ENCODE measurements around the gene DMRT2. TPM values are rescaled to one million over a fixed set of nuclear protein-coding genes. Genes with fewer than 3 reads are reported as not detected.
A peak's percentile ranks its signal among the peaks of the same experiment; 100 is the strongest.

Gene DMRT2
- total RNA-seq, 1 experiment from 2014 or later = not detected

GRCh38 chr9:1052365-1053281 is 2.5 kb downstream of the DMRT2 start:
- H3K27ac ChIP-seq = no peak overlapping the region
- no peaks in the 10 kb centered on the region for H3K9me3 ChIP-seq (replicated peaks)
- DNase-seq (ENCODE audit: low read depth in 1 of 2, low spot score in 2 of 2) = no peak
- no peaks in the 10 kb centered on the region for H3K4me1 ChIP-seq (replicated peaks)
- no peaks in the 10 kb centered on the region for H3K36me3 ChIP-seq
- no peaks in the 10 kb centered on the region for H3K27me3 ChIP-seq (replicated peaks)
- no peak overlapping the region for H3K4me3 ChIP-seq

GRCh38 chr9:1053282-1053621 is 3.1 kb downstream of the DMRT2 start:
- no peaks in the 10 kb centered on the region for H3K27me3 ChIP-seq (replicated peaks)
- DNase-seq (ENCODE audit: low read depth in 1 of 2, low spot score in 2 of 2) = no peak
- no peaks in the 10 kb centered on the region for H3K4me1 ChIP-seq (replicated peaks)
- H3K9me3 ChIP-seq (replicated peaks) = no peaks in the 10 kb centered on the region
- H3K27ac ChIP-seq = no peak overlapping the region
- no peaks in the 10 kb centered on the region for H3K36me3 ChIP-seq
- H3K4me3 ChIP-seq = no peak overlapping the region

GRCh38 chr9:1053986-1054425 is 3.8 kb downstream of the DMRT2 start:
- no peaks in the 10 kb centered on the region for H3K27me3 ChIP-seq (replicated peaks)
- no peak for DNase-seq (ENCODE audit: low read depth in 1 of 2, low spot score in 2 of 2)
- H3K4me1 ChIP-seq (replicated peaks) = no peaks in the 10 kb centered on the region

GRCh38 chr9:1055166-1055565 is 5.0 kb downstream of the DMRT2 start:
- Histone ChIP-seq H3K36me3 (no peaks in the 10 kb centered on the region), H3K4me1 (replicated peaks) (no peaks in the 10 kb centered on the region), H3K9me3 (replicated peaks) (no peaks in the 10 kb centered on the region), H3K27me3 (replicated peaks) (no peaks in the 10 kb centered on the region), H3K4me3 (no peak overlapping the region), H3K27ac (no peak overlapping the region)
- DNase-seq (ENCODE audit: low read depth in 1 of 2, low spot score in 2 of 2) = peak in 1 of 2 experiments; percentile 10

More at GRCh38 chr9:1053986-1054425, 3.8 kb downstream of the DMRT2 start:
- H3K36me3 ChIP-seq = no peaks in the 10 kb centered on the region
- H3K9me3 ChIP-seq (replicated peaks) = no peaks in the 10 kb centered on the region
- H3K27ac ChIP-seq = no peak overlapping the region
- no peak overlapping the region for H3K4me3 ChIP-seq

- no peak for DNase-seq (ENCODE audit: low read depth in 1 of 2, low spot score in 2 of 2)
- Histone ChIP-seq H3K27ac (no peak overlapping the region), H3K27me3 (replicated peaks) (no peaks in the 10 kb centered on the region), H3K9me3 (replicated peaks) (no peaks in the 10 kb centered on the region), H3K36me3 (no peaks in the 10 kb centered on the region), H3K4me3 (no peak overlapping the region), H3K4me1 (replicated peaks) (no peaks in the 10 kb centered on the region)
Measured at GRCh38 chr9:1057910-1058309, 7.8 kb downstream of the DMRT2 start.

- DNase-seq (ENCODE audit: low read depth in 1 of 2, low spot score in 2 of 2) = no peak
- Histone ChIP-seq H3K27me3 (replicated peaks) (no peaks in the 10 kb centered on the region), H3K27ac (no peak overlapping the region), H3K36me3 (no peaks in the 10 kb centered on the region), H3K4me3 (no peak overlapping the region), H3K9me3 (replicated peaks) (no peaks in the 10 kb centered on the region), H3K4me1 (replicated peaks) (no peaks in the 10 kb centered on the region)
Measured at GRCh38 chr9:1058826-1059487, 8.8 kb downstream of the DMRT2 start.

GRCh38 chr9:1065130-1065529 is 15.0 kb downstream of the DMRT2 start:
- Histone ChIP-seq H3K27me3 (replicated peaks) (no peaks in the 10 kb centered on the region), H3K27ac (no peak overlapping the region), H3K36me3 (no peaks in the 10 kb centered on the region), H3K9me3 (replicated peaks) (no peaks in the 10 kb centered on the region), H3K4me1 (replicated peaks) (no peaks in the 10 kb centered on the region), H3K4me3 (no peak overlapping the region)
- DNase-seq (ENCODE audit: low read depth in 1 of 2, low spot score in 2 of 2) = no peak

GRCh38 chr9:1070692-1071091 is 20.5 kb downstream of the DMRT2 start:
- no peaks in the 10 kb centered on the region for H3K36me3 ChIP-seq
- H3K27ac ChIP-seq = no peak overlapping the region
- H3K4me1 ChIP-seq (replicated peaks) = no peaks in the 10 kb centered on the region
- no peak overlapping the region for H3K4me3 ChIP-seq
- H3K9me3 ChIP-seq (replicated peaks) = no peaks in the 10 kb centered on the region
- DNase-seq (ENCODE audit: low read depth in 1 of 2, low spot score in 2 of 2) = no peak
- H3K27me3 ChIP-seq (replicated peaks) = no peaks in the 10 kb centered on the region

GRCh38 chr9:1071730-1072129 is 21.6 kb downstream of the DMRT2 start:
- Histone ChIP-seq H3K4me3 (no peak overlapping the region), H3K9me3 (replicated peaks) (no peaks in the 10 kb centered on the region), H3K36me3 (no peaks in the 10 kb centered on the region), H3K27me3 (replicated peaks) (no peaks in the 10 kb centered on the region), H3K27ac (no peak overlapping the region), H3K4me1 (replicated peaks) (no peaks in the 10 kb centered on the region)
- DNase-seq (ENCODE audit: low read depth in 1 of 2, low spot score in 2 of 2) = no peak

- H3K27me3 ChIP-seq (replicated peaks) = no peaks in the 10 kb centered on the region
Measured at GRCh38 chr9:1073497-1073896, 23.3 kb downstream of the DMRT2 start.

GRCh38 chr9:1077616-1078015 is 27.5 kb downstream of the DMRT2 start:
- DNase-seq (ENCODE audit: low read depth in 1 of 2, low spot score in 2 of 2) = no peak
- no peak overlapping the region for H3K27ac ChIP-seq

More at GRCh38 chr9:1073497-1073896, 23.3 kb downstream of the DMRT2 start:
- Histone ChIP-seq H3K9me3 (replicated peaks) (no peaks in the 10 kb centered on the region), H3K4me1 (replicated peaks) (no peaks in the 10 kb centered on the region), H3K27ac (no peak overlapping the region), H3K4me3 (no peak overlapping the region), H3K36me3 (no peaks in the 10 kb centered on the region)
- DNase-seq (ENCODE audit: low read depth in 1 of 2, low spot score in 2 of 2) = no peak

GRCh38 chr9:1083325-1083913 is 33.3 kb downstream of the DMRT2 start:
- Histone ChIP-seq H3K4me1 (replicated peaks) (no peaks in the 10 kb centered on the region), H3K36me3 (no peaks in the 10 kb centered on the region), H3K9me3 (replicated peaks) (no peaks in the 10 kb centered on the region), H3K4me3 (no peak overlapping the region), H3K27ac (no peak overlapping the region), H3K27me3 (replicated peaks) (no peaks in the 10 kb centered on the region)
- no peak for DNase-seq (ENCODE audit: low read depth in 1 of 2, low spot score in 2 of 2)

More at GRCh38 chr9:1077616-1078015, 27.5 kb downstream of the DMRT2 start:
- Histone ChIP-seq H3K27me3 (replicated peaks) (no peaks in the 10 kb centered on the region), H3K9me3 (replicated peaks) (no peaks in the 10 kb centered on the region), H3K4me1 (replicated peaks) (no peaks in the 10 kb centered on the region), H3K36me3 (no peaks in the 10 kb centered on the region), H3K4me3 (no peak overlapping the region)

- no peaks in the 10 kb centered on the region for H3K36me3 ChIP-seq
- no peaks in the 10 kb centered on the region for H3K9me3 ChIP-seq (replicated peaks)
- no peak for DNase-seq (ENCODE audit: low read depth in 1 of 2, low spot score in 2 of 2)
- no peak overlapping the region for H3K27ac ChIP-seq
- H3K27me3 ChIP-seq (replicated peaks) = no peaks in the 10 kb centered on the region
- no peak overlapping the region for H3K4me3 ChIP-seq
- no peaks in the 10 kb centered on the region for H3K4me1 ChIP-seq (replicated peaks)
Measured at GRCh38 chr9:1085086-1085485, 34.9 kb downstream of the DMRT2 start.

GRCh38 chr9:1086517-1086916 is 36.4 kb downstream of the DMRT2 start:
- DNase-seq (ENCODE audit: low read depth in 1 of 2, low spot score in 2 of 2) = no peak
- Histone ChIP-seq H3K9me3 (replicated peaks) (no peaks in the 10 kb centered on the region), H3K27ac (no peak overlapping the region), H3K4me1 (replicated peaks) (no peaks in the 10 kb centered on the region), H3K27me3 (replicated peaks) (no peaks in the 10 kb centered on the region), H3K4me3 (no peak overlapping the region), H3K36me3 (no peaks in the 10 kb centered on the region)
